Measurements from ENCODE around the gene MAML2.

The MAML2 gene

GRCh38 chr11:95993438-95994298 lies 349.3 kb downstream of the MAML2 start:
- DNase-seq = no peak

- no peak for DNase-seq
These were observed 351.4 kb downstream of the MAML2 start for GRCh38 chr11:95991545-95991944.

GRCh38 chr11:95991101-95991500 lies 351.9 kb downstream of the MAML2 start:
- DNase-seq = no peak

- DNase-seq = no peak
These were observed 353.2 kb downstream of the MAML2 start for GRCh38 chr11:95989780-95990179.

GRCh38 chr11:95989076-95989605 lies 353.9 kb downstream of the MAML2 start:
- DNase-seq = no peak

- DNase-seq = no peak
These were observed 357.7 kb downstream of the MAML2 start for GRCh38 chr11:95985174-95985808.

- DNase-seq = no peak
These were observed 358.9 kb downstream of the MAML2 start for GRCh38 chr11:95984072-95984471.

GRCh38 chr11:95977534-95978174 lies 365.3 kb downstream of the MAML2 start:
- no peak for DNase-seq

GRCh38 chr11:95976550-95976949 lies 366.4 kb downstream of the MAML2 start:
- DNase-seq = no peak

- DNase-seq = no peak
These were observed 367.7 kb downstream of the MAML2 start for GRCh38 chr11:95975343-95975742.

- DNase-seq = no peak
These were observed 370.9 kb downstream of the MAML2 start for GRCh38 chr11:95972060-95972459.

- no peak for DNase-seq
These were observed 374.4 kb downstream of the MAML2 start for GRCh38 chr11:95968585-95968984.

GRCh38 chr11:95964281-95964680 lies 378.7 kb downstream of the MAML2 start:
- no peak for DNase-seq

GRCh38 chr11:95961758-95962157 lies 381.2 kb downstream of the MAML2 start:
- no peak for DNase-seq

GRCh38 chr11:95950905-95951304 lies 392.1 kb downstream of the MAML2 start:
- no peak for DNase-seq

GRCh38 chr11:95948637-95949036 lies 394.4 kb downstream of the MAML2 start:
- no peak for DNase-seq

GRCh38 chr11:95944623-95945022 lies 398.4 kb downstream of the MAML2 start:
- no peak for DNase-seq

GRCh38 chr11:95943546-95943945 lies 399.4 kb downstream of the MAML2 start:
- DNase-seq = no peak

- DNase-seq = no peak
These were observed 403.9 kb downstream of the MAML2 start for GRCh38 chr11:95939091-95939490.

GRCh38 chr11:95937358-95937757 lies 405.6 kb downstream of the MAML2 start:
- DNase-seq = no peak

GRCh38 chr11:95933594-95933993 lies 409.4 kb downstream of the MAML2 start:
- DNase-seq = no peak

- no peak for DNase-seq
These were observed 411.1 kb downstream of the MAML2 start for GRCh38 chr11:95931916-95932315.

- DNase-seq = no peak
These were observed 412.0 kb downstream of the MAML2 start for GRCh38 chr11:95930948-95931347.

- DNase-seq = no peak
These were observed 416.3 kb downstream of the MAML2 start for GRCh38 chr11:95926726-95927125.
